HG03442 (cell line): ENCODE results near the gene HOXD9.

ENCODE experiments used
- ATAC-seq: cut with Tn5 transposase; IDR thresholded peaks from one replicate; pipeline ENCODE4 v1.9.1; 2021; ENCODE audit warnings: mild to moderate bottlenecking, moderate library complexity; ENCODE audit not compliant: unreplicated experiment

Gene HOXD9

GRCh38 chr2:176137252-176137580 is 14.7 kb downstream of the HOXD9 start:
- ATAC-seq = no peak

DNA sequence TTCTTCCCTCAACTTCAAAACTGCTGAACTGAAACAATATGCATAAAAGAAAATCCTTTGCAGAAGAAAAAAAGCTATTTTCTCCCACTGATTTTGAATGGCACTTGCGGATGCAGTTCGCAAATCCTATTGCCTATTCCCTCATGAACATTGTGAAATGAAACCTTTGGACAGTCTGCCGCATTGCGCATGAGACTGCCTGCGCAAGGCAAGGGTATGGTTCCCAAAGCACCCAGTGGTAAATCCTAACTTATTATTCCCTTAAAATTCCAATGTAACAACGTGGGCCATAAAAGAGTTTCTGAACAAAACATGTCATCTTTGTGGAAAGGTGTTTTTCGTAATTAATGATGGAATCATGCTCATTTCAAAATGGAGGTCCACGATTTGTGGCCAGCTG is 15.4 kb downstream of the HOXD9 start:
- ATAC-seq = no peak

- no peak for ATAC-seq
Measured at GRCh38 chr2:176138526-176138922, 16.0 kb downstream of the HOXD9 start.

- ATAC-seq = no peak
Measured at GRCh38 chr2:176138923-176139660, 16.6 kb downstream of the HOXD9 start.

DNA sequence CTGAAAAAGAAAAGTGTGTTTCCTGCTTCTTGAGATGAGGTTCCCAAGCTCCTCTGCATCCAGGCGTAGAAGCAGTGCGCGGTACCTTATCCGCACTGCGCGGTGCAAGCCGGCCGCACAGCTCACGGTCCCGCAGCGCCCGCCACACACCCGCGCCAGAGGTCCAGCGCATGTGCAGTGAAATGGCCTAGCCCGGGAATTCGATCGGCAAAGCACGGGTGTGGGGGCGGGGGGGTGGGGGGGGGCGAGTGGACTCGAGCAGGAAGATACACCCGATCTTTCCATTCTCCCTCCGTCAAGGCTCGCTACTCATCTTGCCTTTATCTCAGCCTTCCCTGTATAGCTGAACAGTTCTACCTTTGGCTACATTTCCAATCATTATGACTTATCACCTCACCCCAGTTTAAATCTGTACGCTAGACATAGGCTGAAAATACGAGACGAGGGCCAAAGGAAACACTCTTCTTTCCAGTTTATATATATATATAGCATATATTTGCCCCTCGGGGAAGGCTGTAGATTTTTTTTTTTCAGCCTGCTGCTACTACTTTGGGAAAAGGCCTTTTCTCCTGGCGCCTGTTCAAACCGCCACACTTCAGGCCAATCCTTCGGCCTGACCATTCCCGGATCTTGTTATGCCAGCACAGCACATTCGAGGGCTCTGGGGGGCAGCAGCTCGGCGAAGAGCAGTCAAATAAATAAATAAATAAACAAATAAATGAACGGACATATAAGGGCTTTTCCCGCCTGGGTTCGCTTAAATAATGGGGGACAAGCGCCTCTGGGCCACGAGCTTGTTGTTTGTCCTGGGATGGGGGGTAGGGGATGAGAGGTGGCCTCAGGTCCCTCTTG is 17.4 kb downstream of the HOXD9 start:
- no peak for ATAC-seq

GRCh38 chr2:176140513-176141317 is 18.2 kb downstream of the HOXD9 start:
- peak; percentile 93 for ATAC-seq

- no peak for ATAC-seq
Measured at GRCh38 chr2:176142281-176142680, 19.8 kb downstream of the HOXD9 start.

DNA sequence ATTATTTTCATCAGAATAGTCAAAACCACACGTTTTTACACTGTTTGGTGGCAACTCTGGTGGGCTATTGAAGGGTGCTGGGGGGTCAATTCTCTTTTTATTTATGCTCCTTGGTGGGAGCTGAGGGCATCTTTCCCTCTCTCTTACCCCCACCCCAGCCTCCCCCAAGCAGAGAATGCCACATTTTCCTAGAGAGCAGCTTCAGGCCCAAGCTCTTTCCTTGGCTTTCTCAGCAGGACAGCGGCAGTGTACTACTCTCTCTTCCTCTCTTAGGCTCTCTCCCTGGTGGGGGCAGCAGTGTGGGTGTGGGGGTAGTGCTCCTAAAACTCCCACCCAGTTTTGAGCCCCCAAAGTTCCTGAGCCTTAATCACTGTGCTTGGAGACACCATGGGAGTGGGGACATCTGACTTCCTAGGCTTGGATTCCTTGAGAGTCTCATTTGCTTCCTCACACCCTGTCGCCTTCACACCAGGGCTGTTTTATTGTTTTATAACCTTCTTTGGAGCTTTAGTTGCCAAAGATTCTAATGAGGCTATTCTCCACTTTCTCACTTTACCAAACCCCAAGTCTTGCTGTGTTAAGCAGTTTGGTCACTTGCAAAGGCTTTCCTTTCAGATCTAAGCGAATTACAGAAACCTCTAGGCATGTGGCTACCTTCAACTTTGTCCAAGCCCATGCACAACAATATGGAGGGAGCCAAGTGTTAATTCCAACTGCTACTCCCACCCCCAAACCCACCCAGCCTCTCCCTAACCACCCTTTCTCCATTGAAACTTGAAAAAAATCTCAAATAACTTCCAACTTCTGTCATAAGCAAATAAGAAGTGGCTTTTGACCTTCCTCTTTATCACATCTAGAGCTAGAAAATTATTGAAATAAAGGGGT is 22.8 kb downstream of the HOXD9 start:
- no peak for ATAC-seq

DNA sequence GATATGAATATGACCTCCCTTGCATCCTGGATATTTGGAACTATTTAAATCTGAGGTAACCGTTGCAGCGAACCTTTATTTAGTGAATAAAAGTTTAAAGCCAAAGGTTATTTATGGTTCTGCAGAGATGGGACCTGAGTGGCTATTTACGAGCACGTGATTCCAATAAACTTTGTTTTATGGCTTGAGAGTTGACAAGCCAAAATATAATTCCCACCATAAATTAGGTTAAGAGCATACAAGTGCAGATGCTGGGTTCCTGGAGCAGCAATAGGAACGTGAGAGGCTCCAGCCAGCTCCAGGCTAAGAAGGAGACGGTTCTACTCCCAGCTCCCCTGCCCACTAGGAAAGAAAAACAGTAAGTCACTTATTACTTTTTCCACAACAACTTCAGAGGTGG is 23.6 kb downstream of the HOXD9 start:
- ATAC-seq = no peak

DNA sequence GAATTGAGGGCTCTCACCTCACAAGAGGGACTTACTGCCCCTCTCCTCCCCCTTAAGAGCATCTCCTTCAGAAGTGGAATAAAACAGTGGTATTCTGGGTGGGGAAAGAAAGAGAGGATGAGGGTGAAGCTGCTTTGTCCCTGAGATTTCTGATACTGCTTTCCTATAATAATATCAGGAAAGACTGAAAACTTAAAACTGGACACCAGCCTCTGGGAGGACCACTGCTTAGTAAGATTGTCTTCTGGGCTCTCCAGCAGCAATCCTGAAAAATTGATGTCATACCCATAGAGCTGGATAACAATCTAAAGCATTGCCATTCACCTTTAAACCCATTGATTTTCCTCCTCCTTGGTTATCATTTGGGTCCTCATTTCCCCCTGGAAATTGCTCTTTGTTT is 24.1 kb downstream of the HOXD9 start:
- no peak for ATAC-seq

- no peak for ATAC-seq
Measured at GRCh38 chr2:176147210-176147799, 24.8 kb downstream of the HOXD9 start.

GRCh38 chr2:176147800-176148496 is 25.4 kb downstream of the HOXD9 start:
- no peak for ATAC-seq

DNA sequence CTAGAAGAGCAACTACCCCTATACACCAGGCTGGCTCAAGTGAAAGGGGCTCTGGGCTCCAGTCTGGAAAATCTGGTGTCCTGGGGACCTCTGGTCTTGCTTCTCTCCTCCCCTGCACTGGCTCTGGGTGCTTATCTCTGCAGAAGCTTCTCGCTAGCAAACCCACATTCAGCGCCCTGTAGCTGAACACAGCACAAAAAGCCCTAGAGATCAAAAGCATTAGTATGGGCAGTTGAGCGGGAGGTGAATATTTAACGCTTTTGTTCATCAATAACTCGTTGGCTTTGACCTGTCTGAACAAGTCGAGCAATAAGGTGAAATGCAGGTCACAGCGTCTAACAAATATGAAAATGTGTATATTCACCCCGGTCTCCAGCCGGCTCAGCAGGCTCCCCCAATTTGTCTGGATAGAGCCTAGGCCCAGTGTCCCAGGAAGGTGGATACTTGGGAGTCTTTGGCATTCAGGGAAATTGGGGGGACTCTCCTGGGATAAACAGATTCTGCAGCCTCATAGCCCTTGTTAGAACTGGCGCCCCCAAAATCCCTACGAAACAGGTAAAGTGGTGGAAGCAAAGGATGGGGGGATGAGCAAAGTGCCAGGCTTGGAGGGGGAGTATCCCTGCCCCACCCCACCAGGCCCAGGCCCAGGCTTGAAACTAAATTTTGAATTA is 26.4 kb downstream of the HOXD9 start:
- no peak for ATAC-seq

- no peak for ATAC-seq
Measured at GRCh38 chr2:176149481-176149938, 27.0 kb downstream of the HOXD9 start.

DNA sequence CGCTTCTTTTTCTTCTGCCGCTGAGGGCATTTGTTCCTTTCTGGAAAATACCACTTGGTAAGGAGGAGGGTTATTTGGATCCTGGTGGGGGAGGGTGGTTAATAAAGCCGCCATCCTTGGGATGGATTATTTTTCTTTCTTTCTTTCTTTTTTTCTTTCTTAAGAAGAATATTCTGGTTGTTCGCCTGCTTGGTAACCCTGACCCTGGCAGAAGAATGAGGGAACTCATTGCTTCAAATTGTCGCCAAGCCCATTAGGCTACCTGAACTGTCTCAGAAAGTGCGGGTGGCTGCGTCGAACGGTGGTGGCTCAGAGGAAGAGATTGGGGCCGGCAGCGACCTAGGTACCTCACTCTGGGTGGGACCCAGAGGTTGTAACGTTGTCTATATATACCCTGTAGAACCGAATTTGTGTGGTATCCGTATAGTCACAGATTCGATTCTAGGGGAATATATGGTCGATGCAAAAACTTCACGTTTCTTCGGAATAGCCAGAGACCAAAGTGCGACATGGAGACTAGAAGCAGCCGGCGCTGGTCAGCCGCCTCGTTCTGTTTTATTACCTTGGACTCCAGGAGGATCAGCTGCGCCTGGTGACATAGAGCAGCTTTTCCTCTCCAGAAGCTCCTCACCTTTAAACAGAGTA is 27.5 kb downstream of the HOXD9 start:
- ATAC-seq = no peak

DNA sequence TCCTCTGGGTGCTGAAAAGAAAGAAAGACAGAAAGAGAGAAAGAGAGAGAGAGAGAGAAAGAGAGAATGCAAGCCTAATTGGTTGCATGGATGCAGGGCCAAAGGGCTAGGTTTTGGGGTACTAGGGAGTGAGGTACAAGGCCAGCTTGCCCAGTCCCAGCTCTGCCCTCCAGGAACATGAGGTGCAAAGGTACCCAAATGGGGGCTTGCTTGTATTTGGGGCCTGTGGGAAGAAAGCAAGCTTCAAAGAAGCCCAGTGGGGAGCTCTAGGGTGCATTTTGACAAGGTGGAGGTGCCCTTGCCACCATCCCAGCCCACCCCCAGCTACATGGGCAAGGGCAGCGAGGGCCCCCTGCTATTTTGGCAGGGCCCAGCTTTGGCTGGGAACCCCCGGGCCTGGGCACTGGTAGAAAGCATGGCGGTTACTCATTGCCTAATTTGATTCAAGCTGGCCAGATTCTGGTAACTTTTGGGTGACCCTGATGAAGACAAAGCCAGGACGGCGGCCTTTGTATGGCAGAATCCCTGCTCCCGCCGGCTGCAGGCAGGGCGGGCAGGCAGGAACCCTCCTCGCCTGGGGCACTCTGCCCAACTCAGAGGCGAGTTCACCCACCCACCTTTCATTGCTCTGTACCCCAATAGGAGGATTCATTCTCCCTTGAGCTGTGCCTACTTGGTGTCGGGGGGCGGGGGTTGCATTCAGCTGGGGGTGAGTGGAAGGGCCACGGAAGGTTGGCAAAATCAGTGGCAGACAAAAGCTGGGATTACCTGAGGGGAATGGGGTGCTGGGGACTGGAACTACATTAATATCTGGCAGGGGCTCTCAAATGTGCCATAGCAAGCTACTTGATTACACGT is 28.3 kb downstream of the HOXD9 start:
- ATAC-seq = no peak

- no peak for ATAC-seq
Measured at GRCh38 chr2:176151442-176152287, 29.1 kb downstream of the HOXD9 start, which contains the start of gene HOXD4. HOXD4 (plus strand) TSS chr2:176151550; CDS start chr2:176151634, 84 bp downstream.
